ENCODE data around the gene PFDN1.
"Not testable (repeated sequence)": the region's sequence is repeated elsewhere in the genome, so short reads cannot be mapped to it uniquely, and the experiment has no call there.

PFDN1 gene

GRCh38 chr5:140213370-140213983 is 89.4 kb downstream of the PFDN1 start:
- no peak for DNase-seq (ENCODE audit: low read depth)

GRCh38 chr5:140208065-140208464 is 94.8 kb downstream of the PFDN1 start:
- DNase-seq (ENCODE audit: low read depth): no peak

- no peak for DNase-seq (ENCODE audit: low read depth)
These were observed 95.5 kb downstream of the PFDN1 start for GRCh38 chr5:140207250-140207964.

- no peak for DNase-seq (ENCODE audit: low read depth)
These were observed 96.9 kb downstream of the PFDN1 start for GRCh38 chr5:140205952-140206351.

- no peak for DNase-seq (ENCODE audit: low read depth)
These were observed 97.7 kb downstream of the PFDN1 start for GRCh38 chr5:140205216-140205615.

GRCh38 chr5:140202610-140203009 is 100.3 kb downstream of the PFDN1 start:
- no peak for DNase-seq (ENCODE audit: low read depth)

GRCh38 chr5:140202078-140202477 is 100.8 kb downstream of the PFDN1 start:
- DNase-seq (ENCODE audit: low read depth): no peak

GRCh38 chr5:140198915-140199314 is 104.0 kb downstream of the PFDN1 start:
- DNase-seq (ENCODE audit: low read depth): not testable (repeated sequence)

GRCh38 chr5:140197023-140197422 is 105.9 kb downstream of the PFDN1 start:
- no peak for DNase-seq (ENCODE audit: low read depth)

GRCh38 chr5:140196115-140196814 is 106.6 kb downstream of the PFDN1 start:
- DNase-seq (ENCODE audit: low read depth): no peak
